ENCODE measurements around the gene FCER1G. TPM values are rescaled to one million over a fixed set of nuclear protein-coding genes. Genes with fewer than 3 reads are reported as not detected.

FCER1G gene
- total and polyA plus RNA-seq, 9 of the 15 experiments (the other 6 are each of a cell fraction or from before 2014, with no cell fraction given): 0.15 to 0.69 (median 0.31) TPM; not detected in 2

- TF ChIP-seq CUX1 (CRISPR knock-in tag; IDR thresholded peaks at IDR 0.05) (no peak), CBX3 (IDR thresholded peaks at IDR 0.05; ENCODE audit: borderline replicate concordance in 1 of 2, low read length in 2 of 2) (no peak), PHF21A (IDR thresholded peaks at IDR 0.05; ENCODE audit: borderline replicate concordance, low read depth) (no peak), ZNF644 (tag; IDR thresholded peaks at IDR 0.05; ENCODE audit: low read depth) (no peak), RNF219 (CRISPR knock-in tag; IDR thresholded peaks at IDR 0.05) (no peak), ESRRB (CRISPR knock-in tag; IDR thresholded peaks at IDR 0.05; ENCODE audit: borderline replicate concordance) (no peak), PTBP1 (IDR thresholded peaks at IDR 0.05; ENCODE audit: low read depth, low read length) (no peak), SMC3 (conservative IDR thresholded peaks at IDR 0.05; ENCODE audit: insufficient read depth, low read depth, low read length) (no peak), TAF9B (IDR thresholded peaks at IDR 0.05; ENCODE audit: partially characterized antibody) (no peak), UBTF (IDR thresholded peaks at IDR 0.05; ENCODE audit: borderline replicate concordance in 1 of 2, low read depth in 2 of 2, low read length in 2 of 2) (no peak), FOXK1 (CRISPR knock-in tag; IDR thresholded peaks at IDR 0.05; ENCODE audit: borderline replicate concordance) (no peak), MED1 (CRISPR knock-in tag; IDR thresholded peaks at IDR 0.05; ENCODE audit: borderline replicate concordance) (no peak), ILF3 (IDR thresholded peaks at IDR 0.05; ENCODE audit: borderline replicate concordance) (no peak), ZKSCAN8 (CRISPR knock-in tag; IDR thresholded peaks at IDR 0.05) (no peak)
Measured at GRCh38 chr1:161198897-161199431, 16.1 kb upstream of the FCER1G start, which contains the start of gene ADAMTS4 (continued).
